WTC11 (cell line): Measurements from ENCODE around the gene TP73. TPM values are rescaled to one million over a fixed set of nuclear protein-coding genes. Genes with fewer than 3 reads are reported as not detected.

Experiments
- ATAC-seq: fragments of 200-7000 bp; cut with Tn5 transposase; 2 replicates; pipeline ENCODE4 v1.10.0; 2021; ENCODE audit warnings: mild to moderate bottlenecking, moderate library complexity
- CTCF ChIA-PET: fragments of 300-600 bp; sonication (Branson Sonifier 250); formaldehyde crosslinking; loops from one replicate; lab custom pipeline; 2021; ENCODE audit warnings: antibody characterized with exemption; lab: Charles Lee
- POLR2A ChIA-PET: fragments of 350-600 bp; sonication (Branson Sonifier 250); formaldehyde crosslinking; loops from one replicate; lab custom pipeline; 2021; ENCODE audit warnings: antibody characterized with exemption; lab: Charles Lee
- DNase-seq: peaks from one replicate; pipeline ENCODE4 v3.0.0; 2021; ENCODE audit warnings: low spot score
- H3K27ac Mint-ChIP-seq: 2 replicates; pipeline ENCODE4 v1.8.0; 2021; ENCODE audit warnings: mixed read lengths
- H3K27me3 Mint-ChIP-seq: 2 replicates; pipeline ENCODE4 v1.8.0; 2021; ENCODE audit warnings: low read depth, mild to moderate bottlenecking, moderate library complexity, mixed read lengths
- H3K36me3 Mint-ChIP-seq: 2 replicates; pipeline ENCODE4 v1.8.0; 2021; ENCODE audit warnings: mixed read lengths
- H3K4me1 Mint-ChIP-seq: 2 replicates; pipeline ENCODE4 v1.8.0; 2022; ENCODE audit warnings: mixed read lengths
- H3K4me3 Mint-ChIP-seq: 2 replicates; pipeline ENCODE4 v1.8.0; 2021; ENCODE audit warnings: mild to moderate bottlenecking, moderate library complexity, mixed read lengths
- H3K9me3 Mint-ChIP-seq: 2 replicates; pipeline ENCODE4 v1.8.0; 2021; ENCODE audit warnings: mixed read lengths
- GABPB1 ChIP-seq: sonication (generic); formaldehyde crosslinking; IDR thresholded peaks from 2 replicates; pipeline ENCODE4 v1.8.1; 2023; ENCODE audit warnings: mild to moderate bottlenecking, missing genetic modification reagents
- JAZF1 ChIP-seq: fragments of 250-450 bp; sonication (Bioruptor Pico); IDR thresholded peaks from 2 replicates; pipeline ENCODE4 v1.9.0; 2021; ENCODE audit warnings: moderate library complexity, mild to moderate bottlenecking, inconsistent platforms
- JUN ChIP-seq: sonication (generic); formaldehyde crosslinking; IDR thresholded peaks from 2 replicates; pipeline ENCODE4 v1.8.0; 2023; ENCODE audit warnings: mild to moderate bottlenecking, missing genetic modification reagents
- MYBL2 ChIP-seq: sonication (generic); formaldehyde crosslinking; IDR thresholded peaks from 2 replicates; pipeline ENCODE4 v1.8.1; 2023; ENCODE audit warnings: mild to moderate bottlenecking, moderate library complexity, missing genetic modification reagents
- NFATC4 ChIP-seq: fragments of 250-450 bp; sonication (Bioruptor Pico); IDR thresholded peaks from 2 replicates; pipeline ENCODE4 v1.9.0; 2021; ENCODE audit warnings: mild to moderate bottlenecking
- OVOL2 ChIP-seq: fragments of 250-450 bp; sonication (Bioruptor Pico); IDR thresholded peaks from 2 replicates; pipeline ENCODE4 v1.9.0; 2021; ENCODE audit warnings: mild to moderate bottlenecking, borderline replicate concordance
- PRRX2 ChIP-seq: fragments of 250-450 bp; sonication (Bioruptor Pico); IDR thresholded peaks from 2 replicates; pipeline ENCODE4 v1.8.0; 2021; ENCODE audit warnings: mild to moderate bottlenecking
- RELA ChIP-seq: sonication (generic); formaldehyde crosslinking; IDR thresholded peaks from 2 replicates; pipeline ENCODE4 v1.8.1; 2022; ENCODE audit warnings: missing genetic modification reagents, mild to moderate bottlenecking, borderline replicate concordance
- SMAD3 ChIP-seq: sonication (generic); formaldehyde crosslinking; IDR thresholded peaks from 2 replicates; pipeline ENCODE4 v1.8.0; 2022; ENCODE audit warnings: missing genetic modification reagents, mild to moderate bottlenecking, borderline replicate concordance
- SOX15 ChIP-seq: fragments of 250-450 bp; sonication (Bioruptor Pico); IDR thresholded peaks from 2 replicates; pipeline ENCODE4 v1.9.0; 2021; ENCODE audit warnings: mild to moderate bottlenecking
- SP1 ChIP-seq: sonication (generic); formaldehyde crosslinking; conservative IDR thresholded peaks from 2 replicates; pipeline ENCODE4 v1.8.1; 2022; ENCODE audit warnings: missing genetic modification reagents
- TCF7 ChIP-seq: sonication (generic); formaldehyde crosslinking; IDR thresholded peaks from 2 replicates; pipeline ENCODE4 v1.8.0; 2022; ENCODE audit warnings: mild to moderate bottlenecking, low read depth, missing genetic modification reagents, moderate library complexity
- TEAD4 ChIP-seq: sonication (generic); formaldehyde crosslinking; IDR thresholded peaks from 2 replicates; pipeline ENCODE4 v1.8.0; 2022; ENCODE audit warnings: mild to moderate bottlenecking, missing genetic modification reagents
- TP53 ChIP-seq: sonication (generic); formaldehyde crosslinking; IDR thresholded peaks from 2 replicates; pipeline ENCODE4 v1.8.1; 2023; ENCODE audit warnings: mild to moderate bottlenecking, missing genetic modification reagents
- ZNF138 ChIP-seq: sonication (generic); formaldehyde crosslinking; conservative IDR thresholded peaks from 2 replicates; pipeline ENCODE4 v1.8.1; 2022; ENCODE audit warnings: mild to moderate bottlenecking, moderate library complexity, missing genetic modification reagents
- ZNF423 ChIP-seq: fragments of 250-450 bp; sonication (Bioruptor Pico); IDR thresholded peaks from 2 replicates; pipeline ENCODE4 v2.1.2; 2022; ENCODE audit warnings: mild to moderate bottlenecking, moderate library complexity
- total RNA-seq: library from RNA; stranded (reverse); gene quantifications from 3 replicates; pipeline ENCODE4 v1.2.3, GENCODE V29; 2021
- TF ChIP-seq, protein P1 (sequence below): fragments of 250-450 bp; sonication (Bioruptor Pico); IDR thresholded peaks from 2 replicates; pipeline ENCODE4 v1.9.0; 2021; ENCODE audit warnings: mild to moderate bottlenecking
- TF ChIP-seq, protein P2 (sequence below): fragments of 250-450 bp; sonication (Bioruptor Pico); conservative IDR thresholded peaks from 2 replicates; pipeline ENCODE4 v1.9.0; 2021; ENCODE audit warnings: mild to moderate bottlenecking
- TF ChIP-seq, protein P3 (sequence below): sonication (generic); formaldehyde crosslinking; IDR thresholded peaks from 2 replicates; pipeline ENCODE4 v1.8.0; 2022; ENCODE audit warnings: mild to moderate bottlenecking, missing genetic modification reagents
- TF ChIP-seq, protein P4 (sequence below): sonication (generic); formaldehyde crosslinking; IDR thresholded peaks from 2 replicates; pipeline ENCODE4 v1.8.0; 2022; ENCODE audit warnings: mild to moderate bottlenecking, missing genetic modification reagents
- TF ChIP-seq, protein P5 (sequence below): sonication (generic); formaldehyde crosslinking; IDR thresholded peaks from 2 replicates; pipeline ENCODE4 v1.8.1; 2023; ENCODE audit warnings: mild to moderate bottlenecking, missing genetic modification reagents

TP73 gene
- total RNA-seq, 1 experiment from 2014 or later, result 5.7 TPM

DNA sequence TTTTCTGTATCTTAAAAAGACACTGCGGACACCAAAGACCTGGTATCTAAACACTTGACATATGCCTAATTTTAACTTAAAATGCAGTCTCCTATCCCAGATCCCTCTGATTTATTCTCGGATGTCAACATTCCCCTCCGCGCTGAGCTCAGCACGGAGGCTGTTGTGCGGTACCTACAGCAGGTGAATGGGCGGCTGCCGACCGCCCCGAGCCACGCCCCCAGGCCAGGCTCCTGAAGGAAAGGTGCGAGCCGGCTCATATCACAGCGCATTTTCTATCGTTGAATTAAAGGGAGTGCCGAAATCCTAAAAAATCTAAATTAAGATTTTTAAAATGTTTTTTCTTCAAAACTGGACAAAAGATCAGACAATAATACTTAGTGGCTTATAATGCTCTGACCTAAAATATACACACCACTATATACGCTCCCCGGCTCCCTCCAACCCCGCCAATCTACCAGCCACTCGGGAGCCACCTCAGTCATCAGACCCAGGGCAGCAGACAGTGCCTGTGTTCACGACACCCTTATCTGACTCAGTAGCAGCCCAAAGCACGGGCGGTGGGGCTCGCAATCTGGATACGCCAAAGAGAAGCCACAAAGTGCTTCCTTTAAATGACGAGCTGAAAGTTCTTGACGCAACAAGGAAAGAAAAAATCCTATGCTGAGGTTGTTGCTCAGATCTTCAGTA is 6.5 kb upstream of the TP73 start:
- Mint-ChIP-seq H3K4me3 (no peak overlapping the region), H3K9me3 (no peaks in the 10 kb centered on the region), H3K27ac (no peak overlapping the region), H3K36me3 (peaks cover 15% of the 10 kb centered on the region), H3K4me1 (peaks cover 5% of the 10 kb centered on the region; the same call in 1 of the 2 replicates), H3K27me3 (peaks cover 10% of the 10 kb centered on the region)
- TF ChIP-seq, protein P1, sequence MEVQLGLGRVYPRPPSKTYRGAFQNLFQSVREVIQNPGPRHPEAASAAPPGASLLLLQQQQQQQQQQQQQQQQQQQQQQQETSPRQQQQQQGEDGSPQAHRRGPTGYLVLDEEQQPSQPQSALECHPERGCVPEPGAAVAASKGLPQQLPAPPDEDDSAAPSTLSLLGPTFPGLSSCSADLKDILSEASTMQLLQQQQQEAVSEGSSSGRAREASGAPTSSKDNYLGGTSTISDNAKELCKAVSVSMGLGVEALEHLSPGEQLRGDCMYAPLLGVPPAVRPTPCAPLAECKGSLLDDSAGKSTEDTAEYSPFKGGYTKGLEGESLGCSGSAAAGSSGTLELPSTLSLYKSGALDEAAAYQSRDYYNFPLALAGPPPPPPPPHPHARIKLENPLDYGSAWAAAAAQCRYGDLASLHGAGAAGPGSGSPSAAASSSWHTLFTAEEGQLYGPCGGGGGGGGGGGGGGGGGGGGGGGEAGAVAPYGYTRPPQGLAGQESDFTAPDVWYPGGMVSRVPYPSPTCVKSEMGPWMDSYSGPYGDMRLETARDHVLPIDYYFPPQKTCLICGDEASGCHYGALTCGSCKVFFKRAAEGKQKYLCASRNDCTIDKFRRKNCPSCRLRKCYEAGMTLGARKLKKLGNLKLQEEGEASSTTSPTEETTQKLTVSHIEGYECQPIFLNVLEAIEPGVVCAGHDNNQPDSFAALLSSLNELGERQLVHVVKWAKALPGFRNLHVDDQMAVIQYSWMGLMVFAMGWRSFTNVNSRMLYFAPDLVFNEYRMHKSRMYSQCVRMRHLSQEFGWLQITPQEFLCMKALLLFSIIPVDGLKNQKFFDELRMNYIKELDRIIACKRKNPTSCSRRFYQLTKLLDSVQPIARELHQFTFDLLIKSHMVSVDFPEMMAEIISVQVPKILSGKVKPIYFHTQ (CRISPR knock-in tag), result no peak
- TF ChIP-seq TP53 (CRISPR knock-in tag), result no peak
- no peak for TF ChIP-seq NFATC4 (CRISPR knock-in tag)
- TF ChIP-seq, protein P2, sequence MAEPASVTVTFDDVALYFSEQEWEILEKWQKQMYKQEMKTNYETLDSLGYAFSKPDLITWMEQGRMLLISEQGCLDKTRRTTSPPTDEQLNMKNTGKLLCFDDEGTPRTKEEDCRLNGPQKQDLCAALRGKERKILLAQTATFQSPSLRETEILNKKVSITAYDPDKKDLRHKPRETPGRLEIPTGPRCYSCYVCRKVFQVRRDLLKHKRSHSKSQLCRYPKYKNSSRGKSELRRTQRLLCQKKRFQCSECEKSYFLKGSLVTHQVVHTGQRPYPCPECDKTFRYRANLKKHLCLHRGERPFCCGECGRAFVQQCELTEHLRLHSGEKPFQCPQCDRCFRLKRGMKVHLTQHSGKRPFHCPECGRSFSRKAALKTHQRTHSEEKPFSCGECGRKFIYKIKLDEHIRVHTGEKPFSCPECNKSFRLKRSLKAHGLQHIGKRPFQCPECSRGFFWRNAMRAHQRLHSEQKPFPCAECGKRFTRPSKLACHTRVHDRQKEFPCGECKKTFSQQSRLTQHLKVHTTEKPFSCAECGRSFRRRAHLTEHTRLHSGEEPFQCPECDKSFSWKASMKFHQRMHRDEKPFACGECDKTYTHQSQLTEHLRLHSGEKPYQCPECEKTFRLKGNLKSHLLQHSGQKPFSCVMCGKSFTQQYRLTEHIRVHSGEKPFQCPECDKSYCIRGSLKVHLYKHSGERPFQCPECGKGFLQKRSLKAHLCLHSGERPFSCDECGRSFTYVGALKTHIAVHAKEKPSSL (CRISPR knock-in tag), result no peak
- TF ChIP-seq, protein P3, sequence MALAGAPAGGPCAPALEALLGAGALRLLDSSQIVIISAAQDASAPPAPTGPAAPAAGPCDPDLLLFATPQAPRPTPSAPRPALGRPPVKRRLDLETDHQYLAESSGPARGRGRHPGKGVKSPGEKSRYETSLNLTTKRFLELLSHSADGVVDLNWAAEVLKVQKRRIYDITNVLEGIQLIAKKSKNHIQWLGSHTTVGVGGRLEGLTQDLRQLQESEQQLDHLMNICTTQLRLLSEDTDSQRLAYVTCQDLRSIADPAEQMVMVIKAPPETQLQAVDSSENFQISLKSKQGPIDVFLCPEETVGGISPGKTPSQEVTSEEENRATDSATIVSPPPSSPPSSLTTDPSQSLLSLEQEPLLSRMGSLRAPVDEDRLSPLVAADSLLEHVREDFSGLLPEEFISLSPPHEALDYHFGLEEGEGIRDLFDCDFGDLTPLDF (CRISPR knock-in tag), result no peak
- peak; percentile 9 for DNase-seq
- ChIA-PET CTCF (interaction anchor here (1.1 kb wide), 1 partner anchor 79 kb away, joined by 3 read pairs; no protein-coding TSS in a partner anchor), POLR2A (no interaction called here)
- ATAC-seq, result no peak

DNA sequence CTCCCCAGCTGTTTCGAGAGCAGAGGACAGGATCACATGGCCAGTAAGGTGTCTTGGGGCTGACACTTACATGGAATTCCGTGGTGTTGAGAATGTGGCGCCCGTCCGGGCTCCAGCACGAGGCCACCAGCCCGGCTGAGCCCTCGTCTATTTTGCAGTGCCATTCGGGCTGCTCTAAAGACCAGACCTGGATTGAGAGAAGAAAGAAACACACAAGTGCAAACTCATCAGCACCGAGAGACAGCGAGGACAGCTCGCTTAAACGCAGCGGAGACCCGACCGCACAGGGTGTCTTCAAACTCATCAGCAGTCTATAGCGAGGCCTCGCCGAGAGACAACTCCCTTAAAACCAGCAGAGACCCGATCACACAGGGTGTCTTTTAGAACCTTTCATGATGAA is 5.7 kb upstream of the TP73 start:
- no peaks in the 10 kb centered on the region for H3K9me3 Mint-ChIP-seq
- peaks cover 5% of the 10 kb centered on the region; the same call in 1 of the 2 replicates for H3K4me1 Mint-ChIP-seq
- ChIA-PET CTCF (no interaction called here), POLR2A (no interaction called here)
- TF ChIP-seq JUN (CRISPR knock-in tag), result no peak
- TF ChIP-seq TCF7 (CRISPR knock-in tag), result no peak
- no peak for TF ChIP-seq ZNF138 (CRISPR knock-in tag)
- TF ChIP-seq JAZF1, result no peak
- no peak for TF ChIP-seq PRRX2 (CRISPR knock-in tag)
- no peak for TF ChIP-seq ZNF423 (CRISPR knock-in tag)
- TF ChIP-seq, all 79 proteins: peak for 0
- no peak for ATAC-seq
- peaks cover 18% of the 10 kb centered on the region for H3K27me3 Mint-ChIP-seq
- no peak for DNase-seq
- no peak overlapping the region for H3K4me3 Mint-ChIP-seq
- H3K36me3 Mint-ChIP-seq, result peaks cover 15% of the 10 kb centered on the region
- H3K27ac Mint-ChIP-seq, result no peak overlapping the region

DNA sequence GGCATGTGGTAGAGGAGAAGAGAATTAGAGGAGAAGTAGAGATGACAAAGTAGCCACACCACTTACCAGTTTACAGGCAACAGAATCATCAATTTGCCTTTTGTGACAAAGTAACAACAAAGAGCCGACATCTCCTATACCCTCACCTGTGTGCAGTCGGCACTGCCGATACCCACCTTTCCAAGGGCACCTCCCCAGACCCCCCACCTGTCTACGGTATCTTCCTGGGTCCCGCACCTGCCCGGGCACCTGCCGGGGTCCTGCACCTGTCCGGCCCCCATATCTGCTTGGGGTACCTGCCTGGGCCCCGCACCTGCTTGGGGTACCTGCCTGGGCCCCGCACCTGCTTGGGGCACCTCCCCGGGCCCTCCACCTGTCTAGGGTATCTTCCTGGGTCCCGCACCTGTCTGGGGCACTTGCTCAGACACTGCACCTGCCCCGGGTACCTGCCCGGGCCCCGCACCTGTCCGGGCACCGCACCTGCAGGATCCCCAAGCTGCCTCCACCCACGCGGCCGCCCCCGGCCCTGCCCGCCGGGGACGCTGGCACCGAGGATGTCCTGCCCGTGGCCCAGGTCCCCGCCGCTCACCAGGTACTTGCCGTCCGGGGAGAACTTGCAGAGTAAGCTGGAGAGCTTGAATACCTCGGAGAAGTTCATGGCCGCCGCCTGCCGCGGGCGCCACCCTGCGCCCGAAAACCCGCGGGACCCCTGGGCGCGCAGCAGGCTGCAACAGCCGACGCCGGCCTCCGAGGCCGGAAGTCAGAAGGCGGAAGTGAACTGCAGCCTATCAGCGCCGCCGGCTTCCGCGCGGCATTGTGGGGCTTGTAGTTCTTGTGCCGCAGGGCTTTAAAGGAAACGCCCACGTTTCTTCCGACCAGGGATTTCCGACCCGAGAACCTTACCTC is 2.7 kb upstream of the TP73 start, which contains the start of gene WRAP73:
Gene WRAP73 (minus strand): TSS at position 762 of the 906 bp plus-strand sequence. CDS start 104 bp downstream, at position 658.
- Mint-ChIP-seq H3K36me3 (peaks cover 15% of the 10 kb centered on the region), H3K27me3 (peaks cover 40% of the 10 kb centered on the region), H3K9me3 (no peaks in the 10 kb centered on the region), H3K4me3 (peak within 1 kb of the TSS; percentile 82), H3K27ac (no peak within 1 kb of the TSS), H3K4me1 (peaks cover 10% of the 10 kb centered on the region)
- ChIA-PET CTCF (interaction anchor here (1.1 to 1.4 kb wide), 3 partner anchors 35 to 85 kb away, joined by 3 to 4 read pairs (median 3); no protein-coding TSS in a partner anchor), POLR2A (interaction anchor here (0.6 kb wide), 1 partner anchor 1757 kb away, joined by 3 read pairs; no protein-coding TSS in a partner anchor)
- DNase-seq, result peak; percentile 90
- ATAC-seq, result peak; percentile 43
- peak; percentile 34; the same call in 1 of the 2 replicates for TF ChIP-seq SP1 (CRISPR knock-in tag)
- TF ChIP-seq PRRX2 (CRISPR knock-in tag), result no peak
- TF ChIP-seq, protein P4, sequence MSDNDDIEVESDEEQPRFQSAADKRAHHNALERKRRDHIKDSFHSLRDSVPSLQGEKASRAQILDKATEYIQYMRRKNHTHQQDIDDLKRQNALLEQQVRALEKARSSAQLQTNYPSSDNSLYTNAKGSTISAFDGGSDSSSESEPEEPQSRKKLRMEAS (CRISPR knock-in tag), result peak; percentile 44; the same call in 1 of the 2 replicates
- TF ChIP-seq MYBL2, result no peak
- TF ChIP-seq TEAD4, result no peak
- TF ChIP-seq RELA, result 0 out of 2 replicates have a peak, but pooled peaks have one; percentile 16
- TF ChIP-seq SMAD3 (CRISPR knock-in tag), result no peak
- TF ChIP-seq, protein P5, sequence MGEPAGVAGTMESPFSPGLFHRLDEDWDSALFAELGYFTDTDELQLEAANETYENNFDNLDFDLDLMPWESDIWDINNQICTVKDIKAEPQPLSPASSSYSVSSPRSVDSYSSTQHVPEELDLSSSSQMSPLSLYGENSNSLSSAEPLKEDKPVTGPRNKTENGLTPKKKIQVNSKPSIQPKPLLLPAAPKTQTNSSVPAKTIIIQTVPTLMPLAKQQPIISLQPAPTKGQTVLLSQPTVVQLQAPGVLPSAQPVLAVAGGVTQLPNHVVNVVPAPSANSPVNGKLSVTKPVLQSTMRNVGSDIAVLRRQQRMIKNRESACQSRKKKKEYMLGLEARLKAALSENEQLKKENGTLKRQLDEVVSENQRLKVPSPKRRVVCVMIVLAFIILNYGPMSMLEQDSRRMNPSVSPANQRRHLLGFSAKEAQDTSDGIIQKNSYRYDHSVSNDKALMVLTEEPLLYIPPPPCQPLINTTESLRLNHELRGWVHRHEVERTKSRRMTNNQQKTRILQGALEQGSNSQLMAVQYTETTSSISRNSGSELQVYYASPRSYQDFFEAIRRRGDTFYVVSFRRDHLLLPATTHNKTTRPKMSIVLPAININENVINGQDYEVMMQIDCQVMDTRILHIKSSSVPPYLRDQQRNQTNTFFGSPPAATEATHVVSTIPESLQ (CRISPR knock-in tag), result no peak
- TF ChIP-seq GABPB1 (CRISPR knock-in tag), result 0 out of 2 replicates have a peak, but pooled peaks have one; percentile 35
- no peak for TF ChIP-seq OVOL2 (CRISPR knock-in tag)
- TF ChIP-seq SOX15 (CRISPR knock-in tag), result no peak
